Activated B cell treated with CpG ODN at 0.5 μM for 24 hours (primary cell): ENCODE results near the gene SERPINA3. TPM values are rescaled to one million over a fixed set of nuclear protein-coding genes. Genes with fewer than 3 reads are reported as not detected.

Experiments
- ATAC-seq: fragments of 200-7000 bp; cut with Tn5 transposase; one replicate; pipeline ENCODE4 v1.10.0; 2021; ENCODE audit warnings: low read depth, mild to moderate bottlenecking, moderate library complexity
- CTCF ChIA-PET: fragments of 350-600 bp; sonication (Branson Sonifier 250); formaldehyde crosslinking; loops from one replicate; lab custom pipeline; 2021; ENCODE audit warnings: antibody characterized with exemption; lab: Charles Lee
- POLR2A ChIA-PET: fragments of 350-600 bp; sonication (Branson Sonifier 250); formaldehyde crosslinking; loops from one replicate; lab custom pipeline; 2021; ENCODE audit warnings: antibody characterized with exemption; lab: Charles Lee
- DNase-seq: peaks from one replicate; pipeline ENCODE4 v3.0.0; 2022
- H3K27ac Mint-ChIP-seq: one replicate; pipeline ENCODE4 v1.8.0; 2020; ENCODE audit warnings: mixed read lengths
- H3K27me3 Mint-ChIP-seq: one replicate; pipeline ENCODE4 v1.8.0; 2021; ENCODE audit warnings: mixed read lengths
- H3K36me3 Mint-ChIP-seq: one replicate; pipeline ENCODE4 v1.8.0; 2021; ENCODE audit warnings: low read depth, mixed read lengths
- H3K4me1 Mint-ChIP-seq: one replicate; pipeline ENCODE4 v1.8.0; 2021; ENCODE audit warnings: mixed read lengths
- H3K4me3 Mint-ChIP-seq: one replicate; pipeline ENCODE4 v1.8.0; 2020; ENCODE audit warnings: mild to moderate bottlenecking, mixed read lengths
- H3K9me3 Mint-ChIP-seq: one replicate; pipeline ENCODE4 v1.8.0; 2020; ENCODE audit warnings: mixed read lengths
- CTCF ChIP-seq: fragments of 200-600 bp; IDR thresholded peaks from one replicate; pipeline ENCODE4 v1.8.0; 2022; ENCODE audit warnings: antibody characterized with exemption, mild to moderate bottlenecking
- intact Hi-C: fragments of 100-400 bp; cut with micrococcal nuclease; formaldehyde crosslinking; loops from one replicate; pipeline ENCODE4 v1.15.1; 2024
- total RNA-seq: library from RNA; stranded (reverse); gene quantifications from 2 replicates; pipeline ENCODE4 v1.2.3, GENCODE V29; 2022

The SERPINA3 gene
- total RNA-seq, 1 donor from 2014 or later: not detected

GRCh38 chr14:94597788-94598187 is 14.4 kb upstream of the SERPINA3 start:
- Mint-ChIP-seq H3K27me3 (peaks cover 1% of the 10 kb centered on the region), H3K4me1 (no peaks in the 10 kb centered on the region), H3K27ac (no peak overlapping the region), H3K4me3 (no peak overlapping the region), H3K9me3 (no peaks in the 10 kb centered on the region), H3K36me3 (no peaks in the 10 kb centered on the region)
- intact Hi-C loops: no loop called here
- DNase-seq (no peak), ATAC-seq (no peak)
- no peak for TF ChIP-seq CTCF
- POLR2A ChIA-PET: no interaction called here
- CTCF ChIA-PET: no interaction called here

GRCh38 chr14:94598506-94598815 is 13.7 kb upstream of the SERPINA3 start:
- no peak for TF ChIP-seq CTCF
- ChIA-PET CTCF (no interaction called here), POLR2A (interaction anchor here (0.7 kb wide), 1 partner anchor 15 kb away, joined by 6 read pairs; no protein-coding TSS in a partner anchor)
- no peaks in the 10 kb centered on the region for H3K4me1 Mint-ChIP-seq
- H3K4me3 Mint-ChIP-seq: no peak overlapping the region
- no peaks in the 10 kb centered on the region for H3K9me3 Mint-ChIP-seq
- ATAC-seq (no peak), DNase-seq (no peak)
- no peaks in the 10 kb centered on the region for H3K36me3 Mint-ChIP-seq
- H3K27ac Mint-ChIP-seq: no peak overlapping the region
- intact Hi-C loops: no loop called here
- peaks cover 1% of the 10 kb centered on the region for H3K27me3 Mint-ChIP-seq

GRCh38 chr14:94598816-94599655 is 13.2 kb upstream of the SERPINA3 start:
- no peak overlapping the region for H3K27ac Mint-ChIP-seq
- ATAC-seq (no peak), DNase-seq (no peak)
- H3K4me3 Mint-ChIP-seq: no peak overlapping the region
- H3K27me3 Mint-ChIP-seq: peaks cover 1% of the 10 kb centered on the region
- H3K36me3 Mint-ChIP-seq: no peaks in the 10 kb centered on the region
- H3K9me3 Mint-ChIP-seq: no peaks in the 10 kb centered on the region
- no peaks in the 10 kb centered on the region for H3K4me1 Mint-ChIP-seq
- POLR2A ChIA-PET: interaction anchor here (0.7 kb wide), 1 partner anchor 16 kb away, joined by 6 read pairs; no protein-coding TSS in a partner anchor
- CTCF ChIA-PET: no interaction called here
- TF ChIP-seq CTCF: no peak
- intact Hi-C loops: no loop called here

GRCh38 chr14:94599656-94600004 is 12.6 kb upstream of the SERPINA3 start:
- ChIA-PET CTCF (no interaction called here), POLR2A (no interaction called here)
- H3K9me3 Mint-ChIP-seq: no peaks in the 10 kb centered on the region

GRCh38 chr14:94600148-94600545 is 12.0 kb upstream of the SERPINA3 start:
- intact Hi-C loops: no loop called here
- H3K36me3 Mint-ChIP-seq: no peaks in the 10 kb centered on the region
- TF ChIP-seq CTCF: no peak
- no peak overlapping the region for H3K4me3 Mint-ChIP-seq
- no peak for DNase-seq
- ChIA-PET CTCF (no interaction called here), POLR2A (no interaction called here)
- H3K4me1 Mint-ChIP-seq: no peaks in the 10 kb centered on the region
- no peak overlapping the region for H3K27ac Mint-ChIP-seq
- ATAC-seq: no peak
- peaks cover 1% of the 10 kb centered on the region for H3K27me3 Mint-ChIP-seq
- no peaks in the 10 kb centered on the region for H3K9me3 Mint-ChIP-seq

More at GRCh38 chr14:94599656-94600004, 12.6 kb upstream of the SERPINA3 start:
- no peak for TF ChIP-seq CTCF
- intact Hi-C loops: no loop called here
- peaks cover 1% of the 10 kb centered on the region for H3K27me3 Mint-ChIP-seq
- H3K27ac Mint-ChIP-seq: no peak overlapping the region
- DNase-seq (no peak), ATAC-seq (no peak)
- H3K36me3 Mint-ChIP-seq: no peaks in the 10 kb centered on the region
- H3K4me1 Mint-ChIP-seq: no peaks in the 10 kb centered on the region
- H3K4me3 Mint-ChIP-seq: no peak overlapping the region
